K562 (cell line): ENCODE measurements around the gene MAST1. TPM values are rescaled to one million over a fixed set of nuclear protein-coding genes. Genes with fewer than 3 reads are reported as not detected.

Source experiments
- ATAC-seq: fragments of 200-7000 bp; cut with Tn5 transposase; 3 replicates; pipeline ENCODE4 v1.9.1; 2020; ENCODE audit warnings: moderate library complexity
- BruUV-seq: library from RNA; stranded (reverse); fragments of 400-500 nt; replicated peaks from 2 replicates; lab custom pipeline; 2021; lab: Mats Ljungman, UMichigan
- CTCF ChIA-PET: fragments of 300-600 bp; formaldehyde crosslinking; extraction: SDS; loops from one replicate; lab custom pipeline; 2021; ENCODE audit warnings: low intra/inter-chr PET ratio; lab: Yijun Ruan, JAX
- POLR2A ChIA-PET: fragments of 300-600, 350-650 bp; sonication (Branson Sonifier 250); formaldehyde crosslinking; extraction: SDS; loops from one replicate; lab custom pipeline; 2021; ENCODE audit warnings: antibody characterized with exemption, inconsistent platforms; lab: Yijun Ruan, JAX
- DNase-seq, 4 experiments: peaks; one replicate each; pipeline versions ENCODE4 v3.0.0 to v3.0.0-alpha.2; 2011 to 2018; ENCODE audit warnings: low spot score in 3 of 4, mixed read lengths in 3 of 4; ENCODE audit errors: extremely low read depth in 1 of 4
- FAIRE-seq: peaks from 2 replicates; lab custom pipeline; 2011; peaks lifted over from hg19 to GRCh38; lab: Jason Lieb, UNC
- H2AFZ ChIP-seq: 2 replicates; pipeline ENCODE4 v1.6.0; 2011; ENCODE audit warnings: low read depth, low read length, control low read depth, inconsistent platforms
- H3K27ac ChIP-seq: fragments of 200-600 bp; 3 replicates; pipeline ENCODE4 v1.8.0; 2011; ENCODE audit warnings: low read depth, mild to moderate bottlenecking, control low read depth, inconsistent platforms, low read length, moderate library complexity, mixed read lengths; ENCODE audit errors: extremely low read depth
- H3K27me3 ChIP-seq, 2 experiments: fragments of 300-600 bp in 1 of 2; 2 replicates in 1 of 2; 3 replicates in 1 of 2; pipeline versions ENCODE4 v1.6.0 to v1.8.0; 2011; ENCODE audit warnings: inconsistent platforms in 2 of 2, low read length in 2 of 2, mild to moderate bottlenecking in 1 of 2, mixed read lengths in 1 of 2, moderate library complexity in 1 of 2; ENCODE audit not compliant: control insufficient read depth in 2 of 2, insufficient read depth in 2 of 2
- H3K36me3 ChIP-seq: fragments of 300-600 bp; 3 replicates; pipeline ENCODE4 v1.8.0; 2011; ENCODE audit warnings: mild to moderate bottlenecking, low read length, inconsistent platforms; ENCODE audit not compliant: control insufficient read depth, insufficient read depth
- H3K4me1 ChIP-seq, 2 experiments: fragments of 200-600 bp in 1 of 2; replicated peaks in 1 of 2; 2 replicates in 1 of 2; 3 replicates in 1 of 2; pipeline versions ENCODE4 v1.5.1 to v1.8.0; 2011; ENCODE audit warnings: inconsistent platforms in 2 of 2, low read length in 2 of 2, mild to moderate bottlenecking in 1 of 2, mixed read lengths in 1 of 2, moderate library complexity in 1 of 2; ENCODE audit not compliant: control insufficient read depth in 2 of 2, insufficient read depth in 2 of 2
- H3K4me2 ChIP-seq: 2 replicates; pipeline ENCODE4 v1.6.1; 2011; ENCODE audit warnings: low read length, control low read depth, inconsistent platforms, mixed read lengths; ENCODE audit not compliant: insufficient read depth
- H3K4me3 ChIP-seq: fragments of 200-600 bp; sonication (generic), shearing (Covaris generic); 2 replicates; pipeline ENCODE4 v1.5.1; 2016; ENCODE audit warnings: control low read depth, inconsistent platforms
- H3K79me2 ChIP-seq: fragments of 200-600 bp; 3 replicates; pipeline ENCODE4 v1.8.0; 2011; ENCODE audit warnings: low read length, inconsistent platforms; ENCODE audit not compliant: control insufficient read depth, insufficient read depth
- H3K9ac ChIP-seq, 2 experiments: 2 replicates each; pipeline versions ENCODE4 v1.6.0 to v1.6.1; 2011; ENCODE audit warnings: low read depth in 2 of 2, low read length in 2 of 2, control low read depth in 1 of 2, inconsistent platforms in 1 of 2, mild to moderate bottlenecking in 1 of 2, mixed read lengths in 1 of 2; ENCODE audit not compliant: insufficient read depth in 1 of 2
- H3K9me1 ChIP-seq: one replicate; pipeline ENCODE4 v1.6.0; 2011; ENCODE audit warnings: inconsistent platforms, mild to moderate bottlenecking, low read length, moderate library complexity; ENCODE audit not compliant: control insufficient read depth, insufficient read depth
- H3K9me3 ChIP-seq: replicated peaks from 2 replicates; pipeline ENCODE4 v1.5.1; 2011; ENCODE audit warnings: low read depth, low read length, inconsistent platforms; ENCODE audit not compliant: control insufficient read depth, insufficient read depth
- H4K20me1 ChIP-seq: replicated peaks from 2 replicates; pipeline ENCODE4 v1.6.1; 2011; ENCODE audit warnings: low read length, inconsistent platforms, mixed read lengths; ENCODE audit not compliant: control insufficient read depth, insufficient read depth
- BDP1 ChIP-seq: IDR thresholded peaks from 3 replicates; pipeline ENCODE4 v1.6.1; 2011; ENCODE audit not compliant: insufficient read length, insufficient read depth
- E2F6 ChIP-seq, 2 experiments: IDR thresholded peaks; 2 replicates each; pipeline ENCODE4 v1.6.1; 2011; ENCODE audit warnings: borderline replicate concordance in 1 of 2, control low read depth in 1 of 2, low read depth in 1 of 2, low read length in 1 of 2, mild to moderate bottlenecking in 1 of 2, mixed read lengths in 1 of 2, moderate library complexity in 1 of 2; ENCODE audit not compliant: insufficient read depth in 1 of 2, insufficient read length in 1 of 2, poor library complexity in 1 of 2, severe bottlenecking in 1 of 2; ENCODE audit errors: extremely low read depth in 1 of 2
- KDM1A ChIP-seq, 2 experiments: fragments of 450-650 bp; IDR thresholded peaks; 2 replicates each; pipeline ENCODE4 v1.6.1; 2016; ENCODE audit warnings: mild to moderate bottlenecking in 2 of 2
- NKRF ChIP-seq: fragments of 450-650 bp; IDR thresholded peaks from 2 replicates; pipeline ENCODE4 v1.6.1; 2016; ENCODE audit warnings: borderline replicate concordance
- NR1H2 ChIP-seq: sonication (generic); formaldehyde crosslinking; IDR thresholded peaks from 2 replicates; pipeline ENCODE4 v1.4.0; 2020; ENCODE audit warnings: mild to moderate bottlenecking, missing genetic modification reagents
- NR2C2 ChIP-seq, 2 experiments: fragments of 200-800 bp in 1 of 2; sonication (Bioruptor generic) in 1 of 2; sonication (generic) in 1 of 2; formaldehyde crosslinking in 1 of 2; IDR thresholded peaks; 2 replicates each; pipeline versions ENCODE4 v1.6.1 to v1.8.0; 2016 to 2022; ENCODE audit warnings: mild to moderate bottlenecking in 1 of 2, missing compliant biosample characterization in 1 of 2, missing genetic modification characterization in 1 of 2, missing genetic modification reagents in 1 of 2
- PML ChIP-seq: IDR thresholded peaks from 2 replicates; pipeline ENCODE4 v1.6.1; 2012; ENCODE audit warnings: low read length, inconsistent platforms
- RBM34 ChIP-seq: fragments of 200-400 bp; formaldehyde crosslinking; IDR thresholded peaks from 2 replicates; pipeline ENCODE4 v1.6.1; 2018; ENCODE audit warnings: low read length, borderline replicate concordance; ENCODE audit not compliant: insufficient read depth
- RBM39 ChIP-seq: fragments of 200-400 bp; formaldehyde crosslinking; optimal IDR thresholded peaks from 2 replicates; pipeline ENCODE3; 2018; ENCODE audit warnings: low read depth, low read length
- SIN3B ChIP-seq: fragments of 450-650 bp; IDR thresholded peaks from 2 replicates; pipeline ENCODE4 v1.6.1; 2017; ENCODE audit warnings: low read depth, mild to moderate bottlenecking, moderate library complexity
- TRIM24 ChIP-seq, 2 experiments: fragments of 450-650 bp; IDR thresholded peaks; 2 replicates each; pipeline ENCODE4 v1.6.1; 2016
- ZBED1 ChIP-seq: IDR thresholded peaks from 2 replicates; pipeline ENCODE4 v1.6.1; 2014
- ZKSCAN1 ChIP-seq: fragments of 150-350 bp; IDR thresholded peaks from 2 replicates; pipeline ENCODE4 v1.6.1; 2016; ENCODE audit warnings: low read depth, low read length
- ZNF124 ChIP-seq: sonication (generic); formaldehyde crosslinking; IDR thresholded peaks from 2 replicates; pipeline ENCODE4 v1.8.1; 2022; ENCODE audit warnings: missing genetic modification reagents
- ZNF586 ChIP-seq: fragments of 450-650 bp; formaldehyde crosslinking; conservative IDR thresholded peaks from 2 replicates; pipeline ENCODE4 v1.4.0; 2020; ENCODE audit warnings: mild to moderate bottlenecking, moderate library complexity
- ZNF668 ChIP-seq: fragments of 250-450 bp; sonication (Bioruptor Pico); IDR thresholded peaks from 2 replicates; pipeline ENCODE4 v1.8.0; 2022; ENCODE audit warnings: mild to moderate bottlenecking, inconsistent platforms
- ZNF830 ChIP-seq: fragments of 250-450 bp; sonication (Bioruptor Pico); IDR thresholded peaks from 2 replicates; pipeline ENCODE4 v1.5.0; 2021; ENCODE audit warnings: mild to moderate bottlenecking
- WGBS: fragments of 100-300 bp; shearing (Covaris generic); methylation state at CpG from one replicate; pipeline ENCODE4 v1.1.6; 2016; ENCODE audit warnings: low coverage, mixed read lengths; ENCODE audit not compliant: insufficient coverage; ENCODE audit errors: missing lambda C conversion rate; 5-methylcytosine and 5-hydroxymethylcytosine counted together
- in situ Hi-C: fragments of 300-500 bp; cut with MboI; formaldehyde crosslinking; loops from 4 replicates; pipeline ENCODE4 v1.15.0; 2018; ENCODE audit warnings: inconsistent platforms, mixed read lengths
- intact Hi-C: fragments of 100-400 bp; cut with micrococcal nuclease; formaldehyde crosslinking; loops from 2 replicates; pipeline ENCODE4 v1.14.2; 2022
- polyA plus RNA-seq, 8 experiments: library from polyadenylated mRNA; depleted of rRNA in 4 of 8; stranded (reverse) in 5 of 8; unstranded in 3 of 8; fragments of >200 nt; fragmentation: Nextera tagmentation in 2 of 8; fragmentation: Illumina TruSeq in 1 of 8; extraction: Ambion mirVana in 2 of 8; extraction: Trizol in 1 of 8; gene quantifications; 2 replicates each; pipeline versions ENCODE4 v1.2.1 to v1.2.3, GENCODE V29; 2011 to 2014; ENCODE audit warnings: inconsistent platforms in 1 of 8, missing spikeins in 1 of 8
- total RNA-seq, 7 experiments: library from RNA; depleted of rRNA in 6 of 7; stranded (reverse); fragments of >200 nt in 6 of 7; fragmentation: Illumina TruSeq in 2 of 7; extraction: Trizol in 2 of 7; gene quantifications; 2 replicates each; pipeline versions ENCODE4 v1.2.1 to v1.2.3, GENCODE V29; 2011 to 2021; ENCODE audit warnings: low replicate concordance in 1 of 7

Gene MAST1
- total and polyA plus RNA-seq, 9 of the 15 experiments (the other 6 are each of a cell fraction or from before 2014, with no cell fraction given) = 0.48 to 10.3 (median 3.9) TPM

GRCh38 chr19:12884627-12884925 lies 46.3 kb downstream of the MAST1 start (continued):
- TF ChIP-seq ZNF668 (peak; percentile 67; the same call in 1 of the 2 replicates), NKRF (0 out of 2 replicates have a peak, but pooled peaks have one; percentile 13), RBM39 (no peak), ZNF830 (CRISPR knock-in tag) (0 out of 2 replicates have a peak, but pooled peaks have one; percentile 17), ZKSCAN1 (no peak)

- peaks cover 75% of the 10 kb centered on the region for H3K79me2 ChIP-seq
- peaks cover 5% of the 10 kb centered on the region; the same call in 1 of the 2 replicates for H4K20me1 ChIP-seq
- intact Hi-C loops (loop anchor here (5.0 kb wide), 3 partner anchors 48 to 82 kb away; partner anchors contain the start of genes CALR, DAND5 and MAST1), in situ Hi-C loops (no loop called here)
- H3K9me1 ChIP-seq = no peaks in the 10 kb centered on the region
- no peaks in the 10 kb centered on the region for H3K9me3 ChIP-seq
- ATAC-seq (peak; percentile 75), DNase-seq (peak; percentile 90 to 99 (median 92)), FAIRE-seq (peak; percentile 91)
- H3K36me3 ChIP-seq = peaks cover 30% of the 10 kb centered on the region
- under 1% methylated on average over 64 of the region's 73 CpGs for WGBS
- H3K4me2 ChIP-seq = peak overlapping the region; percentile 100
- H3K9ac ChIP-seq = peak overlapping the region; percentile 94 to 95
- H2AFZ ChIP-seq = peak overlapping the region; percentile 73
- POLR2A ChIA-PET = interaction anchor here (0.5 to 5.9 kb wide), 20 partner anchors 9 to 1245 kb away, joined by 3 to 37 read pairs (median 4); partner anchors contain the start of genes CALR, DAND5, GET3 and SYCE2
- no TSS peak for BruUV-seq
- peak overlapping the region; percentile 70 for H3K4me3 ChIP-seq
- H3K27ac ChIP-seq = peak overlapping the region; percentile 96
- no peaks in the 10 kb centered on the region for H3K27me3 ChIP-seq
- peaks cover 45 to 90% of the 10 kb centered on the region in 2 experiments; a peak in 4 of 5 replicates for H3K4me1 ChIP-seq
- CTCF ChIA-PET = interaction anchor here (1.0 to 1.3 kb wide), 3 partner anchors 62 to 81 kb away, joined by 3 to 7 read pairs (median 6); no protein-coding TSS in a partner anchor
- TF ChIP-seq KDM1A (IDR thresholded peaks at IDR 0.05) = no peak
- 0 out of 2 replicates have a peak, but pooled peaks have one; percentile 56 for TF ChIP-seq SIN3B
- TF ChIP-seq BDP1 = no peak
- peak; percentile 39; the same call in 1 of the 2 replicates for TF ChIP-seq NR1H2 (CRISPR knock-in tag)
- peak; percentile 63; the same call in 1 of the 2 replicates for TF ChIP-seq NR2C2 (CRISPR knock-in tag; IDR thresholded peaks at IDR 0.05)
- peak; percentile 41 for TF ChIP-seq NR2C2 (tag; IDR thresholded peaks at IDR 0.05)
- TF ChIP-seq ZNF586 (CRISPR knock-in tag) = no peak
- TF ChIP-seq TRIM24 (IDR thresholded peaks at IDR 0.05) = peak in 1 of 2 experiments; percentile 55; a peak in 1 of 4 replicates
- TF ChIP-seq ZBED1 = peak; percentile 13; the same call in 1 of the 2 replicates
- TF ChIP-seq ZNF124 = no peak
- no peak; the same call in 1 of the 2 replicates for TF ChIP-seq PML
- peak; percentile 89 to 91 for TF ChIP-seq E2F6 (IDR thresholded peaks at IDR 0.05; ENCODE audit: borderline replicate concordance in 1 of 2, extremely low read depth in 1 of 2, insufficient read depth in 1 of 2, insufficient read length in 1 of 2, low read depth in 1 of 2, low read length in 1 of 2, poor library complexity in 1 of 2, severe bottlenecking in 1 of 2)
- TF ChIP-seq RBM34 = no peak
Observed at GRCh38 chr19:12884926-12885748, 46.8 kb downstream of the MAST1 start.
